SK-N-SH (cell line): Measurements from ENCODE around the gene DCXR. TPM values are rescaled to one million over a fixed set of nuclear protein-coding genes. Genes with fewer than 3 reads are reported as not detected.

Experiments
- CTCF ChIA-PET: fragments of 300-600, 350-600 bp; formaldehyde crosslinking; extraction: SDS; loops from one replicate; lab custom pipeline; 2021; lab: Yijun Ruan, JAX
- POLR2A ChIA-PET: fragments of 350-600 bp; sonication (Branson Sonifier 250); formaldehyde crosslinking; extraction: SDS; loops from one replicate; lab custom pipeline; 2020; ENCODE audit warnings: antibody characterized with exemption, inconsistent platforms; lab: Yijun Ruan, JAX
- DNase-seq: peaks from one replicate; pipeline ENCODE4 v3.0.0; 2012
- H2AFZ ChIP-seq: fragments of 200-600 bp; sonication (generic); 2 replicates; pipeline ENCODE4 v1.8.1; 2016; ENCODE audit warnings: antibody characterized with exemption, mild to moderate bottlenecking, low read depth
- H3F3A ChIP-seq: fragments of 200-600 bp; sonication (generic); replicated peaks from 2 replicates; pipeline ENCODE3; 2016; ENCODE audit warnings: antibody characterized with exemption, mild to moderate bottlenecking; ENCODE audit not compliant: insufficient read depth
- H3K27ac ChIP-seq, 2 experiments: fragments of 200-500 bp in 1 of 2; fragments of 200-600 bp in 1 of 2; sonication (Bioruptor generic) in 1 of 2; sonication (generic), shearing (Covaris generic) in 1 of 2; 2 replicates each; pipeline versions ENCODE4 v1.5.1 to v1.6.1; 2014 to 2016; ENCODE audit warnings: low read depth in 2 of 2, inconsistent platforms in 1 of 2, low read length in 1 of 2, mild to moderate bottlenecking in 1 of 2, mixed read lengths in 1 of 2
- H3K27me3 ChIP-seq: fragments of 200-600 bp; sonication (generic), shearing (Covaris generic); 2 replicates; pipeline ENCODE4 v1.6.1; 2016; ENCODE audit warnings: mixed run types; ENCODE audit not compliant: insufficient read depth
- H3K36me3 ChIP-seq, 2 experiments: fragments of 200-500 bp in 1 of 2; fragments of 200-600 bp in 1 of 2; sonication (Bioruptor generic) in 1 of 2; sonication (generic) in 1 of 2; replicated peaks in 1 of 2; 2 replicates each; pipeline versions ENCODE3 to v1.5.1; 2014 to 2016; ENCODE audit warnings: low read length in 1 of 2, mild to moderate bottlenecking in 1 of 2; ENCODE audit not compliant: insufficient read depth in 2 of 2, control insufficient read depth in 1 of 2
- H3K4me1 ChIP-seq, 2 experiments: fragments of 200-500 bp in 1 of 2; fragments of 200-600 bp in 1 of 2; sonication (Bioruptor generic) in 1 of 2; sonication (generic), shearing (Covaris generic) in 1 of 2; 2 replicates each; pipeline versions ENCODE4 v1.5.1 to v1.6.1; 2014 to 2016; ENCODE audit warnings: low read depth in 1 of 2, low read length in 1 of 2, mixed run types in 1 of 2; ENCODE audit not compliant: insufficient read depth in 2 of 2, control insufficient read depth in 1 of 2
- H3K4me2 ChIP-seq: fragments of 200-600 bp; sonication (generic), shearing (Covaris generic); 2 replicates; pipeline ENCODE4 v1.6.1; 2017; ENCODE audit warnings: mixed run types
- H3K4me3 ChIP-seq, 2 experiments: fragments of 200-500 bp in 1 of 2; fragments of 200-600 bp in 1 of 2; sonication (Bioruptor generic) in 1 of 2; sonication (generic), shearing (Covaris generic) in 1 of 2; 2 replicates each; pipeline versions ENCODE4 v1.5.1 to v1.8.1; 2014 to 2016; ENCODE audit warnings: low read depth in 2 of 2, inconsistent platforms in 1 of 2, low read length in 1 of 2, mild to moderate bottlenecking in 1 of 2, mixed read lengths in 1 of 2, moderate library complexity in 1 of 2
- H3K79me2 ChIP-seq: fragments of 200-600 bp; sonication (generic); 2 replicates; pipeline ENCODE4 v1.8.1; 2017; ENCODE audit warnings: mild to moderate bottlenecking; ENCODE audit not compliant: insufficient read depth
- H3K9ac ChIP-seq: fragments of 200-600 bp; sonication (generic); 2 replicates; pipeline ENCODE4 v1.6.1; 2017; ENCODE audit warnings: mixed run types
- H3K9me2 ChIP-seq: fragments of 200-600 bp; sonication (generic); 2 replicates; pipeline ENCODE4 v1.6.1; 2017; ENCODE audit warnings: mixed run types
- H3K9me3 ChIP-seq: fragments of 200-600 bp; sonication (generic); 2 replicates; pipeline ENCODE4 v1.6.1; 2017; ENCODE audit warnings: mixed run types, mild to moderate bottlenecking, moderate library complexity
- H4K20me1 ChIP-seq: fragments of 200-600 bp; sonication (generic); 2 replicates; pipeline ENCODE4 v1.6.1; 2017; ENCODE audit warnings: mild to moderate bottlenecking, mixed run types; ENCODE audit not compliant: insufficient read depth
- ELF1 ChIP-seq: IDR thresholded peaks from 2 replicates; pipeline ENCODE4 v1.4.0; 2012
- EP300 ChIP-seq, 2 experiments: IDR thresholded peaks; 2 replicates each; pipeline versions ENCODE4 v1.4.0 to v1.6.1; 2012; ENCODE audit warnings: borderline replicate concordance in 1 of 2, low read depth in 1 of 2, low read length in 1 of 2
- EZH2phosphoT487 ChIP-seq: fragments of 200-600 bp; sonication (generic); IDR thresholded peaks from 2 replicates; pipeline ENCODE4 v1.6.1; 2017; ENCODE audit warnings: low read depth, mixed run types, mild to moderate bottlenecking, antibody characterized with exemption, moderate library complexity, borderline replicate concordance
- FOXM1 ChIP-seq: IDR thresholded peaks from 2 replicates; pipeline ENCODE4 v1.4.0; 2012; ENCODE audit warnings: low read depth, mild to moderate bottlenecking
- GABPA ChIP-seq: IDR thresholded peaks from 2 replicates; pipeline ENCODE4 v1.4.0; 2012; ENCODE audit warnings: low read depth, mild to moderate bottlenecking
- GATA2 ChIP-seq: sonication (generic); formaldehyde crosslinking; IDR thresholded peaks from 2 replicates; pipeline ENCODE4 v1.5.0; 2020; ENCODE audit warnings: mild to moderate bottlenecking, missing genetic modification reagents
- MEF2A ChIP-seq: IDR thresholded peaks from 2 replicates; pipeline ENCODE4 v1.4.0; 2012; ENCODE audit warnings: low read depth, borderline replicate concordance
- NFIC ChIP-seq: IDR thresholded peaks from 2 replicates; pipeline ENCODE4 v1.4.0; 2012; ENCODE audit warnings: borderline replicate concordance
- NRF1 ChIP-seq: IDR thresholded peaks from 2 replicates; pipeline ENCODE4 v1.6.1; 2012; ENCODE audit warnings: low read depth, mild to moderate bottlenecking, low read length
- RCOR1 ChIP-seq: fragments of 150-350 bp; IDR thresholded peaks from 2 replicates; pipeline ENCODE4 v1.6.1; 2017; ENCODE audit warnings: antibody characterized with exemption, low read length
- RXRA ChIP-seq: IDR thresholded peaks from 2 replicates; pipeline ENCODE4 v1.4.0; 2012; ENCODE audit warnings: low read depth, mild to moderate bottlenecking, borderline replicate concordance
- SIN3A ChIP-seq: IDR thresholded peaks from 2 replicates; pipeline ENCODE4 v1.6.1; 2012; ENCODE audit warnings: low read depth, mild to moderate bottlenecking, low read length, moderate library complexity, borderline replicate concordance
- SMC3 ChIP-seq: IDR thresholded peaks from 2 replicates; pipeline ENCODE4 v1.6.1; 2012; ENCODE audit warnings: low read depth, low read length, improper control_type of control experiment
- TAF1 ChIP-seq: IDR thresholded peaks from 2 replicates; pipeline ENCODE4 v1.6.1; 2012; ENCODE audit warnings: low read depth, mild to moderate bottlenecking, low read length, moderate library complexity, borderline replicate concordance
- TCF12 ChIP-seq: IDR thresholded peaks from 2 replicates; pipeline ENCODE4 v1.4.0; 2012
- USF1 ChIP-seq: IDR thresholded peaks from 2 replicates; pipeline ENCODE4 v1.4.0; 2012; ENCODE audit warnings: low read depth, borderline replicate concordance
- ZBTB33 ChIP-seq: IDR thresholded peaks from 2 replicates; pipeline ENCODE4 v1.4.0; 2012; ENCODE audit warnings: low read depth, borderline replicate concordance
- WGBS: methylation state at CpG from one replicate; pipeline ENCODE4 v1.1.6; 2017; ENCODE audit warnings: low lambda C conversion rate; 5-methylcytosine and 5-hydroxymethylcytosine counted together
- polyA plus RNA-seq, 3 experiments: library from polyadenylated mRNA; depleted of rRNA; stranded (reverse); fragments of >200 nt; gene quantifications; 2 replicates each; pipeline ENCODE4 v1.2.3, GENCODE V29; 2012
- TF ChIP-seq, protein P1 (sequence below): IDR thresholded peaks from 2 replicates; pipeline ENCODE4; 2012

Gene DCXR
- polyA plus RNA-seq, 1 of the 3 experiments (the other 2 are of a cell fraction): 190 TPM

DNA sequence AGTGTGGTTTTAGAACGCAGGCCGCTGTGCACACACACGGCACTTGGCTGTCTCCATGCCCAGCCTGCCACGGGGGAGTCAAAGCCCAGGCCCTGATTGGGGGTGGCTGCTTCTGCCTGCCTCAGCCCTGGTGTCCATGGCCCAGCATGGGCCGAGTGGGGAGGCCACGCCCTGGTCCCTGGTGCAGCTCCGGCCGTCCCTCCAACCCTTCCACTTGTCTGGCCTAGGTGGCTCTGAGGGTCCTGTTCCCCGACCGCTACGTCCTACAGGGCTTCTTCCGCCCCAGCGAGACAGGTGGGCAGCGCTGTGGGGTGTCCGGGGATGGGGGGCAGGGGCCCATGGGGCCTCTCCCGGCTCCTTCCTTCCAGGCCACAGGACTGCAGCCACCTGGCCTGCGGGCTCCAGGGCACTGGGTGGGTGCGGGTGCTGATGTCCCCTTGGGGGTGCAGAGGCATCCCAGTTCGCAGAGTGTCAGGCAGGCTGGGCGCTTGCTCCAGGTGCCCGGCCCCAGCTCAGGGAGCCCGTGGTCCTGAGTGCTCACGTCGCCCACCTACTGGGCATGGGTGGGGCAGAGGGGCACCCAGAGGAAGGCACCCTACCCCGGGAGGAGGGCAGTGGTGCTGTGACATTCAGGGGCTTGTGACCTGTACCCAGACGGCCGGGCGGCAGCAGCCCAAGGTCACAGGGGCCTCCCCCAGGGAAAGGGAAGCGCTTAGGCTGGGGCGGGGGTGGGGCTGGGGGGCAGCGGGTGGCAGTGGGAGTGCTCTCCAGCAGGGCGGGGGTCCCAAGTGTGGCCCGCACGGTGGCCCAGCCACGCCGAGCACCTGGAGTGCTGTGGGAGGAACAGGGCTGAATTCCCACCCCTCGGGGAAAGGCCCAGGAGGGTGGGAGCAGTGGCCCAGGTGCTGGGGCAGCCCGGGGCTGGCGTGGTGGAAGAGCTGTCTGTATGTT, 26.6 kb downstream of the DCXR start:
- H3F3A ChIP-seq: no peaks in the 10 kb centered on the region
- H3K27me3 ChIP-seq: no peaks in the 10 kb centered on the region
- H3K36me3 ChIP-seq: no peaks in the 10 kb centered on the region
- H3K4me2 ChIP-seq: no peak overlapping the region
- no peak overlapping the region for H3K9ac ChIP-seq
- no peak overlapping the region for H3K27ac ChIP-seq
- DNase-seq: no peak
- H3K4me1 ChIP-seq: peaks cover 14 to 34% of the 10 kb centered on the region in 2 experiments; a peak in 3 of 4 replicates
- no peaks in the 10 kb centered on the region for H3K9me2 ChIP-seq
- CTCF ChIA-PET: interaction anchor here (1.1 to 35.7 kb wide), 3 partner anchors 11 to 45 kb away, joined by 4 to 1216 read pairs (median 68); partner anchors contain the start of genes CENPX, LRRC45 and NOTUM
- H2AFZ ChIP-seq: no peak overlapping the region
- H4K20me1 ChIP-seq: no peaks in the 10 kb centered on the region
- no peak for TF ChIP-seq NRF1
- TF ChIP-seq RCOR1: no peak
- TF ChIP-seq ZBTB33: no peak
- TF ChIP-seq GABPA: no peak
- TF ChIP-seq RXRA: no peak
- TF ChIP-seq NFIC: no peak
- no peak for TF ChIP-seq FOXM1
- TF ChIP-seq TCF12: no peak
- no peak for TF ChIP-seq MEF2A
- no peak for TF ChIP-seq SMC3
- TF ChIP-seq EP300 (IDR thresholded peaks at IDR 0.05; ENCODE audit: borderline replicate concordance in 1 of 2, low read depth in 1 of 2, low read length in 1 of 2): no peak
- TF ChIP-seq USF1: no peak
- TF ChIP-seq, protein P1, sequence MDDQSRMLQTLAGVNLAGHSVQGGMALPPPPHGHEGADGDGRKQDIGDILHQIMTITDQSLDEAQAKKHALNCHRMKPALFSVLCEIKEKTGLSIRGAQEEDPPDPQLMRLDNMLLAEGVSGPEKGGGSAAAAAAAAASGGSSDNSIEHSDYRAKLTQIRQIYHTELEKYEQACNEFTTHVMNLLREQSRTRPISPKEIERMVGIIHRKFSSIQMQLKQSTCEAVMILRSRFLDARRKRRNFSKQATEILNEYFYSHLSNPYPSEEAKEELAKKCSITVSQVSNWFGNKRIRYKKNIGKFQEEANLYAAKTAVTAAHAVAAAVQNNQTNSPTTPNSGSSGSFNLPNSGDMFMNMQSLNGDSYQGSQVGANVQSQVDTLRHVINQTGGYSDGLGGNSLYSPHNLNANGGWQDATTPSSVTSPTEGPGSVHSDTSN: no peak
- TF ChIP-seq GATA2 (CRISPR knock-in tag): no peak
- TF ChIP-seq ELF1: no peak
- TF ChIP-seq EZH2phosphoT487: no peak
- TF ChIP-seq SIN3A: no peak
- TF ChIP-seq TAF1: no peak
- TF ChIP-seq, all 33 proteins: peak for 0
- POLR2A ChIA-PET: interaction anchor here (0.5 kb wide), 1 partner anchor 34 kb away, joined by 3 read pairs; no protein-coding TSS in a partner anchor
- 96% methylated on average over 19 of the region's 39 CpGs for WGBS
- H3K4me3 ChIP-seq: no peak overlapping the region
- H3K9me3 ChIP-seq: no peaks in the 10 kb centered on the region
- H3K79me2 ChIP-seq: peaks cover 3% of the 10 kb centered on the region; the same call in 1 of the 2 replicates
